IPS DF 6.9 (cell line): ENCODE data around the gene SYT14.

Source experiments
- DNase-seq: peaks from one replicate; pipeline ENCODE4 v3.0.0-alpha.2; 2013; ENCODE audit warnings: low read depth, low spot score
- H3K27ac ChIP-seq: one replicate; pipeline ENCODE4 v1.5.1; 2013; ENCODE audit warnings: low read length, control low read depth
- H3K27me3 ChIP-seq: 2 replicates; pipeline ENCODE4 v1.6.1; 2013; ENCODE audit warnings: mild to moderate bottlenecking, low read length; ENCODE audit not compliant: control insufficient read depth, insufficient read depth
- H3K36me3 ChIP-seq: 2 replicates; pipeline ENCODE4 v1.6.1; 2013; ENCODE audit warnings: low read length; ENCODE audit not compliant: control insufficient read depth, insufficient read depth
- H3K4me1 ChIP-seq: 2 replicates; pipeline ENCODE4 v1.6.1; 2013; ENCODE audit warnings: low read length; ENCODE audit not compliant: control insufficient read depth, insufficient read depth
- H3K4me3 ChIP-seq: 2 replicates; pipeline ENCODE4 v1.5.1; 2013; ENCODE audit warnings: mild to moderate bottlenecking, low read length
- H3K9me3 ChIP-seq: 2 replicates; pipeline ENCODE4 v1.6.1; 2013; ENCODE audit warnings: low read length, inconsistent platforms; ENCODE audit not compliant: control insufficient read depth, insufficient read depth
- WGBS: extraction: QIAGEN DNeasy Blood & Tissue Kit; methylation state at CpG from one replicate; pipeline ENCODE4 v1.1.7; 2013; ENCODE audit warnings: mixed read lengths, missing lambda C conversion rate; ENCODE audit not compliant: insufficient read length, insufficient coverage; 5-methylcytosine and 5-hydroxymethylcytosine counted together

The SYT14 gene

DNA sequence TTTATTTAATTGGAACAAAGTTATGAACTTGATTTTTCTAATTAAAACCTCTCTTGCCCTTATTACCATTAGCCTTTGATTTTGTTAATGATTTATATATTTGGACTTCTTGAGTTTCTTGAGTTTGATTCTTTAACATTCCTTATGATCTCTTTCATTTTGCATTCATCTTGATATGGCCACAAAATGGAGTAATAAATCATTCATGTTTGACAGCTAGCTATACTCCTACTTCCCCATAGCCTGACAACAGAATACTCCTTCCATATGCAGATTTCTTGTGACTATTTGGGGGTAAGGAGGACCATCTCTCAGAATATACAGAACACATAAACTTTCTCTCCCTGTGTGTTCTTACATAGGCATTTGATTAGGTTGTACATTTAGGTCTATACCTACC is 119.6 kb downstream of the SYT14 start:
- Histone ChIP-seq H3K36me3 (no peaks in the 10 kb centered on the region), H3K4me3 (no peak overlapping the region), H3K27ac (no peak overlapping the region), H3K9me3 (no peaks in the 10 kb centered on the region), H3K27me3 (no peaks in the 10 kb centered on the region), H3K4me1 (no peaks in the 10 kb centered on the region)
- no peak for DNase-seq

DNA sequence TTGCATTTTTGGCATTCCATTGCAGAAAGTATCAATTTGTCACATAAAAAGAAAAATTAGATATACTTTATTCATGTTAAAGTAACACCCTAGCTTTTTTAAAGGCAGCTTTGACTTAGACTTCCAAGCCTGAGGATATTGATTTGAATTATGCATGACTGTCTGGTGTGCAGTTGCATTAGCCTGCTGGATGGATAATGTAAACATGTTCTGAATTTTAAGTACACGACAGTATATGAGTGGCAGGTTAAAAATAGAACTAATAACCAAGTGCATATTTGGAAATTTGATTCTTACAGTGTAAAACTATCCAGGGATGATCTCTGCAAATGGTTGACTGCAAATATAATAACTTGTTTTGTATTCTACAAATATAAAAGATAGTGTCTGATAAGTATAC is 124.0 kb downstream of the SYT14 start:
- H3K4me3 ChIP-seq, result no peak overlapping the region
- no peak for DNase-seq
- H3K4me1 ChIP-seq, result no peaks in the 10 kb centered on the region
- H3K9me3 ChIP-seq, result no peaks in the 10 kb centered on the region
- no peak overlapping the region for H3K27ac ChIP-seq
- no peaks in the 10 kb centered on the region for H3K27me3 ChIP-seq
- WGBS, result no CpG with 5 or more reads among the region's 1 CpG
- no peaks in the 10 kb centered on the region for H3K36me3 ChIP-seq

DNA sequence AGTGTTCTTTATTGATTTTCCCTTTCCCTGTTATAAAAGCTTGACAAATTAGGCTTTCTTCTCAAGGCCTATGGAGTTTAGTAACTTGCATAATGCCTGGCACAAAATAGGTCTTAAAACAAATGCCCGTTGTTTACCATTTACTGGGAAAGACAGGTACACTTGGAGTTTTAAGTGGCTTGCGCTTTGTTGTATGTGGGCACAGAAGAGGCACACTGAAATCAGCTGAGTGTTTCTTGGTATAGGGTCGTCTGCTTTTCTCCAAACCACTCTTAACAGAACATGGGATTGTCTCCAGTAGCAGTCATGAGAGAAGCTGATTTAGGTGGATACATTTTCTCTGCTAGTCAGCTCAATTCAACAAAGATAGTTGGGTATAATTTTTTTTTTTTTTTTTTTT is 132.5 kb downstream of the SYT14 start:
- Histone ChIP-seq H3K27me3 (no peaks in the 10 kb centered on the region), H3K4me3 (no peak overlapping the region), H3K36me3 (no peaks in the 10 kb centered on the region), H3K9me3 (no peaks in the 10 kb centered on the region), H3K4me1 (no peaks in the 10 kb centered on the region), H3K27ac (no peak overlapping the region)
- WGBS, result no CpG with 5 or more reads among the region's 3 CpGs
- DNase-seq, result no peak

DNA sequence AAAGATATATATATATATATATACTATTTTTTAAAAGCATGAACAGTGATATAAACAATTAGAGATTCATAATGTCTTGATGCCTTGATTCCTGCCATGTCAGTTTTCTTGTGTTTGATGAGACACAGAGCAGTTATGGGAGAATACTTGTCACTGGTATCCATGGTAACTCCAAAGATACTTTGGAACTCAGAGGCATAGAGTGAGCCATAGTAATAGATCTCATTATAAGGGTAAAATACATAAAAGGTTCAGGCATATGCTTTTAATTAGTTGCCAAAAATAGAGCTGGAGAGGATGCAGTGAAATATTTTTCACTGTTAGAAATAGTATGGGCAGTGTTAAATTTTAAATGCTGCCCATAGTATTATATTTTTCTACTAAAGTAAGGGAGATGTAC is 134.1 kb downstream of the SYT14 start:
- H3K27ac ChIP-seq, result no peak overlapping the region
- no peaks in the 10 kb centered on the region for H3K9me3 ChIP-seq
- no peaks in the 10 kb centered on the region for H3K36me3 ChIP-seq
- DNase-seq, result no peak
- no peaks in the 10 kb centered on the region for H3K27me3 ChIP-seq
- no peaks in the 10 kb centered on the region for H3K4me1 ChIP-seq
- H3K4me3 ChIP-seq, result no peak overlapping the region

DNA sequence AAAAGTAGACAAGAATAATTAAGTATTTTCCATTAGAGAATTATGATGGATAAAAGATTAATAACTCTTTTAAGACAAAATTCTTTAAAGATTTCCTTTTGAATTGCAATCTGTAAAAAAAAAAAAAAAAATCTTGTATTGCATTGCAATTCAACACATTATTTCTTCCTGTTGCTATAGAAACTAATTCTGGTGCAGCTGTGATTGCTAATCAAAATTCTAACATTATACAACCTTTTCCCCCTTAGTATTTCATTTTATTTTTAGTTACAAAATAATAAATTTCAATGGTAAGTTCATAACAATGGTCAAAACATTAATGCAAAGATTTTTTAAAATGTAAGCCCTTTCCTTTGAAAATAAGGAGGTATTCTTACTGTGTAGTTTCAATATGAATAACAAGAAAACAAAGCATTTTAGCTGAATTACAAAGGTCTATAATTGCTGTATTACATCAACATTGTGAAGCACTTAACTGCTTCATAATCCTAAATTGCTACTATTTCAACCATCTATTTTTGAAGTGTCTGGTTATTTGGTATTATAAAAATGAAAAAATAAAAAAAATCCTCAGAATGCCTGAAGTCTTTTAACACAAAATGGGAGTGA is 135.0 kb downstream of the SYT14 start:
- no peak for DNase-seq
- Histone ChIP-seq H3K27me3 (no peaks in the 10 kb centered on the region), H3K4me3 (no peak overlapping the region), H3K27ac (no peak overlapping the region), H3K36me3 (no peaks in the 10 kb centered on the region), H3K4me1 (no peaks in the 10 kb centered on the region), H3K9me3 (no peaks in the 10 kb centered on the region)

DNA sequence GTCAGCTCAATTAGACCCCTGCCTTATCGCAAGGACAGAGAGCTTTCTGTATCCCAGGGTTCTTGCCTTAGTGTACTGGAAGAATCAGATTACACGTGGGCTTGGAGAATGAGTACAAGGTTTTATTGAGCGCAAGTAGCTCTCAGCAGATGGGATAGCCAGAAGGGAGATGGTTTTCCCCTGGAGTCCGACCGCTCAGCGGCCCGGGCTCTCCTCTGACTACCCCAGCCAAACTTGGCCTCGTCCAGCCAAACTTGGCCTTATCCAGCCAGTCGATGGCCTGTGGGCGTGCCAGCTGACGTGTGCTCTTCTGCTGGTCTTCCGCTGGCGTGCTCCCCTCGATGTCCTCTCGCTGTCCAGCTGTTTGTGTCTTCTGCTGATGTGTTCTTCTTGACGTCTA is 136.9 kb downstream of the SYT14 start:
- DNase-seq, result no peak
- WGBS, result no CpG with 5 or more reads among the region's 16 CpGs
- H3K36me3 ChIP-seq, result no peaks in the 10 kb centered on the region
- H3K4me3 ChIP-seq, result no peak overlapping the region
- H3K4me1 ChIP-seq, result no peaks in the 10 kb centered on the region
- no peak overlapping the region for H3K27ac ChIP-seq
- H3K27me3 ChIP-seq, result no peaks in the 10 kb centered on the region
- no peaks in the 10 kb centered on the region for H3K9me3 ChIP-seq

DNA sequence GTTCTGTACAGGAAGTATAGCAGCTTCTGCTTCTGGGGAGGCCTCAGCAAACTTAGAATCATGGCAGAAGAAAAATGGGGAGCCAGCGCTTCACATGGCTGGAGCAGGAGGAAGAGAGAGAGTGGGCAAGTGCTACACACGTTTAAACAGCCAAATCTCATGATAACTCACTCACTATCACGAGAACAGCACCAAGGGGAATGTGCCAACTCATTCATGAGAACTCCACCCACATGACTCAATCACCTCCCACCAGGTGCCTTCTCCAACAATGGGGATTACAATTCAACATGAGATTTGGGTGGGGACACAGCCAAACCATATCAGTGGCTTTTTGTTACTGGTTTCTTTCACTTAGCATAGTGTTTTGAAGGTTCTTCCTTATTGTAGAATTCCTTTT is 138.6 kb downstream of the SYT14 start:
- DNase-seq, result no peak
- Histone ChIP-seq H3K27ac (no peak overlapping the region), H3K4me3 (no peak overlapping the region), H3K4me1 (no peaks in the 10 kb centered on the region), H3K27me3 (no peaks in the 10 kb centered on the region), H3K9me3 (no peaks in the 10 kb centered on the region), H3K36me3 (no peaks in the 10 kb centered on the region)
- WGBS, result no CpG with 5 or more reads among the region's 3 CpGs

DNA sequence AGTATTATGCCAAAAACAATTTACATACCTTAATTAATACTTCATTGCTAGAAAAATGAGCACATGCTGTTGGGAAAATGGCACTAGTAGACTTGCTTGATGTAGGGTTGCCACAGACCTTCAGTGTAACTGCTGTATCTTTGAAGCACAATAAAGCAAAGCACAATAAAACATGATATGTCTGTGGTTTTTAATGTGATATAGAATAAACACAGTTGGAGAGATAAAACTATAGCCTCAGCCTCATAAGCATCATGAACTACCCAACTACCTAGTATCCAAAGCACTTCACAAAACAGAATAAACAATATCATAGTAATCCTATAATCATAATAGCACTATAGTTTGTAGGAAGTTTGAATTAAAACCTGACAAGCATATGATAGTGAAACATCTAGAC is 143.5 kb downstream of the SYT14 start:
- no peaks in the 10 kb centered on the region for H3K9me3 ChIP-seq
- no peaks in the 10 kb centered on the region for H3K36me3 ChIP-seq
- no peaks in the 10 kb centered on the region for H3K4me1 ChIP-seq
- no peak overlapping the region for H3K4me3 ChIP-seq
- H3K27me3 ChIP-seq, result no peaks in the 10 kb centered on the region
- no peak overlapping the region for H3K27ac ChIP-seq
- no peak for DNase-seq

DNA sequence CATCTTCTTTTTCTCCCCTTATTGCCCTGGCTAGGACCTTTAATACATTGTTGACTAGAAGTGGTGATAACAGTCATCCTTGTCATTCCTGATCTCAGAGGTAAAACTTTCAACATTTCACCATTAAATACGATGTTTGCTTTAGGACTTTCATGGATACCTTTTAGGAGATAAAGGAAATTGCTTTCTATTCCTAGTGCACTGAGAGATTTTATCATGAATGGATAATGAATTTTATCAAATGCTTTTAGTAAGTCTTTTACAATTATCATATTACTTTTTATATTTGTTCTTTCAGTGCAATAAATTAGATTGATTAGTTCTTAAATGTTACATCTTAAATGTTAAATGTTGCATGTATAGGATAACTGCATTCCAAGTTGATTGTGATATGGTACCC is 147.3 kb downstream of the SYT14 start:
- WGBS, result no CpG with 5 or more reads among the region's 1 CpG
- Histone ChIP-seq H3K4me3 (no peak overlapping the region), H3K9me3 (no peaks in the 10 kb centered on the region), H3K4me1 (no peaks in the 10 kb centered on the region), H3K27ac (no peak overlapping the region), H3K27me3 (no peaks in the 10 kb centered on the region), H3K36me3 (no peaks in the 10 kb centered on the region)
- DNase-seq, result no peak

DNA sequence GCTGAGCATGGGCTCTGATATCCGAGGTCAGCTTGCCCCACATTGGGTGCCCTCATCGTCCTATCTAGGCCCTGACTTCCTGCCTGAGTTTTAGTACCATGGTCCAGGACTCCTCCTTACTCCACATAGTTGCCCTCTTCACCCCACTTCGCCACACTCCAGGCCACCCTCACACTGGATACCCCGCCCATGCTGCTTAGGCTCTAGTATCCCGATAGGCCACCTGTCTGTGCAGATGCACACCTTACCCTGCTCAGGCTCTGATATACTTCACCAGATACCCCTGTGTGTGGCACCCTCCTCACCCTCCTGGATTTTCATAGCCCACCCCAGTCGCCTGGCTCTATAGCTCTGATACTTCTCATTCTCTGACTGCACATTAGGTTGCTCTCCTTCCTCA is 149.0 kb downstream of the SYT14 start:
- Histone ChIP-seq H3K4me1 (no peaks in the 10 kb centered on the region), H3K27ac (no peak overlapping the region), H3K27me3 (no peaks in the 10 kb centered on the region), H3K4me3 (no peak overlapping the region), H3K9me3 (no peaks in the 10 kb centered on the region), H3K36me3 (no peaks in the 10 kb centered on the region)
- no CpG with 5 or more reads among the region's 6 CpGs for WGBS
- DNase-seq, result no peak

DNA sequence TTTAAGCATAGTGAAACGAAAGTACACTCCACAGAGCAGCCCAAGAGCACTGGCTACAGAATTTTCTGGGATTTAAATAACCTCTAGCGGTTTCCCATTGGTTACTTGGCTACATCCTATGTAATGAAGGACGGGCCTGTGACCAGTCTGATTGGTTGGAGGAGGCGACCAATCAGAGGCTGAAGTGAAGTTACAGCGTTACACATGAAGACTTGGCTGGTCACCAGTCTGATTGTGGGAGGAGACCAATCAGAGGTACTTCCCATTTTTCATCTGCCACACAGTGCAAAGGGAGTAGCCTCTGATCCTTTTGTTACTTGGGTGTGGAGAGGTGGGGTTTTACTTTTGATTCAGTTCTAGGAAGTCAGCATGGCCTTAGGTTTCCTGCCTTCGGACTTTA is 151.8 kb downstream of the SYT14 start:
- Histone ChIP-seq H3K27ac (no peak overlapping the region), H3K36me3 (no peaks in the 10 kb centered on the region), H3K4me1 (no peaks in the 10 kb centered on the region), H3K4me3 (no peak overlapping the region), H3K9me3 (no peaks in the 10 kb centered on the region), H3K27me3 (no peaks in the 10 kb centered on the region)
- no peak for DNase-seq
- no CpG with 5 or more reads among the region's 6 CpGs for WGBS
